HG02588 (cell line): Measurements from ENCODE around the gene ZNF599.
"Not testable (repeated sequence)": the region's sequence is repeated elsewhere in the genome, so short reads cannot be mapped to it uniquely, and the experiment has no call there.

Experiments
- ATAC-seq: cut with Tn5 transposase; IDR thresholded peaks from one replicate; pipeline ENCODE4 v1.9.1; 2021; ENCODE audit warnings: mild to moderate bottlenecking, moderate library complexity; ENCODE audit not compliant: unreplicated experiment

Gene ZNF599

DNA sequence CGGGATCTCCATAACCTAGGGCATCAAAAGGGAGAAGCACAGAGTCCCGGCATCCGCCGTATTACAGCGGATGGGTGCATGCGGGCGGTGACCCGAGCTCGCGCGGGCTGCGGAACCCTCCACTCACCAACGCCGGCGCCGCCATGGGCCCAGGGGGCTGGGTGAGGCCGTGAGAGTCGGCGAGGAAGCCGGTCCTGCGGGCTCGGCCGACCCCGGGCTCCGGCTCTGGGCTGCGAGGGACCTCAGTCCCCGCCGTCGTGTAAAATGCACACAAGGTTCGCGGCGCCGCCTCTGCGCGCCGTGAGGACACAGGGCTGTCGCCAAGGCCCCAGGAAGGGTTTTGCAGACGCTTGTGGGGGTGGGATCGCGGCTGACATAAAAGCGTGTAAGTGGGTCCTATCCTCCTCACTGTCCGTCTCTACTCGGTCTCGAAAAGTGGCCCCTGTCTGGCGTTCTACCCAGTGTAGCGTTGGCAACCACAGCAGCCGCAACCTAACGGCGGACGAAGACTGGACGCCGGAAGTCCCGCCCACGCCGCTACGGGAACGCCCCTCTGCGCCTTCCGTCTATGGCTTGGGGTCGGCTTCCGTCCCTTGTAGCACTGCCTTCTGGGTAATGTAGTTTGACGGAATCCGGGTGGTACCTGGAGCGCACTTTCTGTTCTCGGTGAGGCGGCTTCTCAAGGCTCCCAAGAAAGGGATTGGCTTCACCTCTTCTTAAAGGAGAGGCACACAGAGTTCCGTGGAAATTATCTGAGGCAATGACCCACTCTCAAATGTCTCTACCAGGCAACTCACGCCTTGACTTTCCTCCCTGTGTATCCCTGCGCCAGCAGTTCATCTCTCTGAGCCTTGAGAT lies at the start of gene ZNF599:
Gene ZNF599, minus strand, starts transcription at position 519 of the 858 bp plus-strand sequence. Its CDS starts 374 bp downstream, at position 145.
- ATAC-seq: peak; percentile 94

- no peak for ATAC-seq
Measured at GRCh38 chr19:34818270-34818669, 45.3 kb upstream of the ZNF599 start.

DNA sequence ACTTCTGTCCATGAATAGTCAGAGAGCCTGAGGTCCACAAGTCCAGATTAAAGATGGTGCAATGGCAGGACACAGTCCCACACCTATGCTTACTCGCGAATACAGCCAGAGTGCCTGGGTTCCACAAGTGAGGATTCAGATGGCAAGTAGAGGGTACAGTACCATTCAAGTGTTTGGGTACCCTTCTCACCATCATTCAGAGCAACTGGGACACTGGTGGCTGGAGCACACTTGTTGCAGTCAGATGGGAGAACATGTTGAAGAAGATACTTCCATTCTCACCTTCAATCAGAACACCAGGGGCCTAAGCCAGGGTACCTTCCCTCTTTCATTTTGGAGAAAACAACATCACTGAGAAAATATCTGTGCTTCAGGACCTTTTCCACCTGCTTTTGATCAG lies 43.7 kb upstream of the ZNF599 start:
- no peak for ATAC-seq

DNA sequence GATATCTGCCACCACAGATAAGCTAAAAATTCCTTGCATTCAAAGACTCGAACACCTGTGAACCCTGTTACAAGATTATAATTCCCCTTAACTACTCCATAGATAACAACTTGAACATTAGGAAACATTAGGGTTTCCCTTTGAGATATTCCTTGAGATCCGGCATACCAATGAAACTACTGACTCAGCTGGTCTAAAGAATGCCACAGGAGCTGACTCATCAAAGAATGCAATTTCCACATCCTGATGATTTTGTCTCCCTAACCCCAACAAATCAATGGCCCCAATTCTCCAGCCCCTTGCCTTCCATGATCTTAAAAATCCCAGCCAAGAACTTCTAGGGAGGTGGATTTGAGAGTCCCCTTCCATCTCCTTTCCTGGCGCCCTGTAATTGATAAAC lies 35.6 kb upstream of the ZNF599 start:
- no peak for ATAC-seq

DNA sequence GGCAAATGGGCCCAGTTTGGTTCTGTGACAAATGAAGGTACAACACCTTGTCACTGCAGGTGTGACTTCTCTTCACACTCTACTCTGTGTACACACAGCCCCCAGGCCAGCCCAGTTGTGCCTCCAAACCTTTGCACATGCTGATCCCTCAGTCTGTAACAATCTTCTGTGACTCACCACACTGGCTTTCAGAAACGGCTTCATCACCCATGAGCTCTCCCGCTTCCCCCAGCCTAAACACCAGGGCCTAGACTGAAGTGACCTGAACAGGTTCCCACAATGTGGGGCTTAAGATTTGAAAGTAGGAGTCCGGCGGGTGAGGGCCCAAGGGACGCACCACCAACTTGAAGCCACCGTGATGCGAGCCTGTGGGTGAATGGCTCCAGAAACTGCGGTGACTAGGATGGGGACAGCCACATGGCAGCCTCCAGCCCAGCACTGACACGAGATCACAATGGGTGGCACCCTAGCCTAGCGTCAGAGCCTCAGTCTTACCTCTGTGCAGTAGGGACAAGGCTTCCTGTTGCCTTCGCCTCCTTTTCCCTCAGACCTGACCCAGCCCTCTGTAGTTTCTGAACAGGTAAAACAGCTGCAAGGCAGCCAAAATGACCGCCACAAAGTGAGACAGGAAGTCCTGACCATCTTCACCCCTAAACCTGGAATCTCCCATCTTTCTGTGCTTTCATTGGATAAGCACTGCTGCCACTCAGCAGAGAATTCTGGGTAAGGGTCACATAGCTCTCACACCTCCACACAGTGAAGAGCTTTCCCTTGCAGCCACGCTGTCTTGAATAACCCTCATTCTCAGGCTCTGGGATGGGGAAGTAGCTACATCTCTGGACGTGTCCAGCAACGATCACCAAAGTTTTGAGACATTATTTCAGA lies 34.2 kb upstream of the ZNF599 start:
- no peak for ATAC-seq

GRCh38 chr19:34804115-34804514 lies 31.1 kb upstream of the ZNF599 start:
- ATAC-seq: no peak

DNA sequence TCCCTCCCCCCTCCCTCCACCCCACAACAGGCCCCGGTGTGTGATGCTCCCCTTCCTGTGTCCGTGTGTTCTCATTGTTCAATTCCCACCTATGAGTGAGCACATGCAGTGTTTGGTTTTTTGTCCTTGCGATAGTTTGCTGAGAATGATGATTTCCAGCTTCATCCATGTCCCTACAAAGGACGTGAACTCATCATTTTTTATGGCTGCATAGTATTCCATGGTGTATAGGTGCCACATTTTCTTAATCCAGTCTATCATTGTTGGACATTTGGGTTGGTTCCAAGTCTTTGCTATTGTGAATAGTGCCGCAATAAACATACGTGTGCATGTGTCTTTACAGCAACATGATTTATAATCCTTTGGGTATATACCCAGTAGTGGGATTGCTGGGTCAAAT lies 23.9 kb upstream of the ZNF599 start:
- ATAC-seq: not testable (repeated sequence)

GRCh38 chr19:34794066-34794960 lies 21.3 kb upstream of the ZNF599 start:
- no peak for ATAC-seq

DNA sequence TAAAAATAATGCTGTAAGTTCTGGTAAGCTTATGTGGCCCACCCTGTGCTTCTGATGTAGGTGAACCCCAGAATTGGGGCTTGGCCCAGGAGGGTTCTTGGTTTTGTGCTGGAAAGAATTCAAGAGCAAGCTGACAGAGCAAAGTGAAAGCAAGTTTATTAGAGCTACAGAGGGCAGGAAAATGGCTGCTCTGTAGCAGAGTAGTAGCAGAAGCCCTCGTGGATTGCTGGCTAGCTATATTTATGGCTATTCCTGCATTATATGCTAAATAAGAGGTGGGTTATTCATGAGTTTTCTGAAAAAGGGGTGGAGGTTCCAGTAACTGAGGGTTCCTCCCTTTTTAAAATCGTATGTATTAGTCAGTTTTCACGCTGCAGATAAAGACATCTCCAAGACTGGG lies 20.6 kb upstream of the ZNF599 start:
- no peak for ATAC-seq

DNA sequence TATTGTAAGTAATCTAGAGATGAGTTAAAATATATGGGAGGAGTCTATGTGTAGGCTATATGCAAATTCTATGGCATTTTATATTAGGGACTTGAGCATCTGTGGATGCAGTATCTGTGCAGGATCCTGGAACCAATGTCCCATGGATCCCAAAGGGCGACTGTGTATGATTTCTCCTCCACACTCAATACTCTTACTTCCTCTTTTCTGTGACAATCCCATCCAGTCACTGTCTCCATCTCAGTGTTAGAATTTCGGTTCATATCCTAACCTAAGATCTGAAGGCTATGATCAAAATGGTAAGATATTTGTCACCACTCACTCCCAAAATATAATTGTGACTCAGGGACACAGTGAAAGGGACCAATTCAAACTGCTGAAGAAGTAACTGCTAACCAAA lies 15.1 kb upstream of the ZNF599 start:
- ATAC-seq: no peak

DNA sequence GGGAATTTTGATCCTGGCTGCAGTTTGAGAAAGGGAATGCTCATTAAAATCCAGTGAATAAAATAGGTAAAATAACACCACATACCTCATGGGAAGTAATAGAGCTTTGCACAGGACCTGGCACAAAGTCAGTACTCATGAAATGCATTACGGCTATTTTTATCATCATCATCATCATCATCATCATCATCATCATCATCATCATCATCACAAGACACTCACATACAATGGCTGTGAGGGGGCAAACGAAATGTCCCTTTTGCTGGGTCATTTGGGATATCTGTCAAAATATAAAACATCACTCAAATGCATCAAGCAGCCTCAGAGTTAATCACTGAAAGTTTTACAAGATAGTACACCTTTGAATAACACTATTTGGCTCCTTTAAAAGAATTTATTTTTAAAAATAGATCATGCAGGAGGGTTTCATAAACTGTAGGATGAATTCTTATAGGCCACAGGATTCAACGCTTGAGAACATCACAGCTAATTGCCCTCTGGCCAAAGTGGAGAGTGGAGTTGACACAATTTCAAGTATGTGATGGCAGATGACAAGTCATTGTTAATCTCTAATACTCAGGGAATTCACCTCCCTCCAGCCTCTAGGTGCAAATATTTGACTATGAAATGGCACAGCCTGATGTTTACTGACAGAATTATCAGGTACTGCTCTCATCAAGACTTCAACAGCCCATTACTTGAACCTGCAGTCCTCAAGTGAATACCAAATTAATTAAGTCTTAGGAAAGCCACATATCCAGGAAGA lies 14.2 kb upstream of the ZNF599 start:
- ATAC-seq: no peak

- no peak for ATAC-seq
Measured at GRCh38 chr19:34786236-34786635, 13.2 kb upstream of the ZNF599 start.

GRCh38 chr19:34779652-34780051 lies 6.6 kb upstream of the ZNF599 start:
- no peak for ATAC-seq

DNA sequence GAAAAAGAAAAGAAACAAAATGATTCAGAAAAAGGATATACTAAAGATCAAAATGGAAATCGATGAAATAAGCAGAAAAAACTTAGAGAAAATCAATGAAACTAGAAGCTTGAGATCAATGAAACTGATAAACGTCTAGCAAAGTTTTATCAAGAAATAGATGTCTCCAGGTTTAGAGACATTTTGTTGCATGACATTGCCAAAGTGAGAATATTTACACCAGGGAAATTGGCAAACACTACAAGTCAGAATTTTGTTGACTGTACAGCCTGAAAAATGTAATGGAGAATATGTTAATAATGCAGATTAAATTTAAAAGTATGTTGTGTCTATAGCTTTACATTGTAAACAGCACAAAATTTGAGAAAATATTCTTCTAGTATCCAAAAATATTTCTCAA lies 5.3 kb upstream of the ZNF599 start:
- ATAC-seq: no peak

DNA sequence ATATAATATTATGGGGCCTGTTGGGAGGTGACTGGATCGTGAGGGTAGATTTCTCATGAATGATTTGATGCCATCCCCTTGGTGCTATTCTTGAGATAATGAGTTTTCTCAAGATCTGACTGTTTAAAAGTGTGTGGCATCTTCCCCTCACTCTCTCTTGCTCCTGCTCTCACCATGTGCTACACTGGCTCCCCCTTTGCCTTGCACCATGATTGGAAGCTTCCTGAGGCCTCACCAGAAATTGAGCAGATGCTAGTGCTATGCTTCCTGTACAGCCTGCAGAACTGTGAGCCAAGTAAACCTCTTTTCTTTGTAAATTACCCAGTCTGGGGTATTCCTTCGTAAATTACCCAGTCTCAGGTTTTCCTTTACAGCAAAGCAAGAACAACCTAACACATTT lies 1.8 kb upstream of the ZNF599 start:
- no peak for ATAC-seq

DNA sequence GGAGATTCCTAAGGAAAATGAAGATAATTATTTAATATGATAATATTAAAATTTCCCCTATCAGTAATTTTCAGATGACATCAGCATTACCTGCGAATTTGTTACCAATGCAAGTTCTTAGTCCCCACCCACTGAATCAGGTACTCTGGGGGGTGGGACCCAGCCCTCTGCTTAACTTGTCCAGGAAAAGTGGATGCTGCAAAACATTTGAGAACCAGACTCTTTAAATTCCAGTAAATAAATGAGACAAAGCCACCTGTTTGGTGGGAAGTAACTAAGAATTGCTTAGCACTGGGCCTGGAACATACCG lies 495 bp upstream of the ZNF599 start:
- ATAC-seq: no peak

- ATAC-seq: no peak
Measured at GRCh38 chr19:34767951-34768350, 5.1 kb downstream of the ZNF599 start.

GRCh38 chr19:34766386-34766785 lies 6.6 kb downstream of the ZNF599 start:
- no peak for ATAC-seq

DNA sequence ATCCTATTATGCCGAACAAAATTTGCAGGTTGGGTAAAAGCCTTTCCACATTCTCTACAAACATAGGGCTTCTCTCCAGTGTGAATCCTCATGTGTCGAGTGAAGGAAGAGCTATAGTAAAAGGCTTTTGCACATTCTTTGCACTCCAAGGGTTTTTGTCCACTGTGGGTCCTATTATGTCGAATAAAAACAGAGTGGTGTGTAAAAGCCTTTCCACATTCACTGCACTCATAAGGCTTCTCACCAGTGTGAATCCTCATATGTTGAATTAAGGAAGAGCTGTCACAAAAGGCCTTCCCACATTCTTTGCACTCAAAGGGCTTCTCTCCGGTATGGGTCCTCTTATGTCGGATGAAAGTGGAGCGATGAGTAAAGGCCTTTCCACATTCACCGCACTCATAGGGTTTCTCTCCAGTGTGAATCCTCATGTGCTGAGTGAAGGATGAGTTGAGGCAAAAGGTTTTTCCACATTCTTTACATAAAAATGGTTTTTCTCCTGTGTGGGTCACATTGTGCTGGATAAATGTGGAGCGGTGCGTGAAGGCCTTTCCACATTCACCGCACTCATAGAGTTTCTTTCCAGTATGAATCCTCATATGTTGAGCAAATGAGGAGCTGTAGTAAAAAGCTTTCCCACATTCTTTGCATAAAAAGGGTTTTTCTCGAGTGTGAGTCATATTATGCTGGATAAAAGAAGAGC lies 13.6 kb downstream of the ZNF599 start:
- ATAC-seq: no peak

- no peak for ATAC-seq
Measured at GRCh38 chr19:34757441-34757840, 15.6 kb downstream of the ZNF599 start.
